ENCODE data around the gene PTPRA.

GRCh38 chr20:2879146-2879545 is 5.9 kb downstream of the PTPRA start:
- TF ChIP-seq ZNF274 (IDR thresholded peaks at IDR 0.05; ENCODE audit: low read depth, low read length) (no peak), SUZ12 (IDR thresholded peaks at IDR 0.05; ENCODE audit: extremely low read depth, insufficient read depth, insufficient read length) (no peak)

All from NT2/D1 (cell line).